GM19240 (cell line): Measurements from ENCODE around the gene MGARP.

Source experiments
- DNase-seq: peaks from one replicate; pipeline ENCODE4 v3.0.0; 2011; ENCODE audit warnings: low spot score; ENCODE audit not compliant: insufficient read length

The MGARP gene

GRCh38 chr4:139243448-139244365, 36.3 kb downstream of the MGARP start:
- DNase-seq, result no peak

GRCh38 chr4:139242511-139243051, 37.4 kb downstream of the MGARP start:
- no peak for DNase-seq

- DNase-seq, result no peak
These were observed 38.3 kb downstream of the MGARP start for GRCh38 chr4:139241784-139242151.

- DNase-seq, result no peak
These were observed 38.8 kb downstream of the MGARP start for GRCh38 chr4:139241086-139241783.

- no peak for DNase-seq
These were observed 40.8 kb downstream of the MGARP start for GRCh38 chr4:139239127-139239772.

GRCh38 chr4:139234253-139234652, 45.8 kb downstream of the MGARP start:
- DNase-seq, result no peak

- DNase-seq, result no peak
These were observed 50.4 kb downstream of the MGARP start for GRCh38 chr4:139229534-139230039.

GRCh38 chr4:139227729-139228404, 52.2 kb downstream of the MGARP start:
- no peak for DNase-seq

GRCh38 chr4:139223682-139224317, 56.2 kb downstream of the MGARP start:
- DNase-seq, result no peak

- no peak for DNase-seq
These were observed 57.8 kb downstream of the MGARP start for GRCh38 chr4:139222215-139222614.

- DNase-seq, result no peak
These were observed 58.3 kb downstream of the MGARP start for GRCh38 chr4:139221687-139222086.

- no peak for DNase-seq
These were observed 60.5 kb downstream of the MGARP start for GRCh38 chr4:139219450-139220055.
